HG02763 (cell line): Measurements from ENCODE around the gene SULT6B1.

ENCODE experiments used
- ATAC-seq: cut with Tn5 transposase; IDR thresholded peaks from one replicate; pipeline ENCODE4 v1.9.1; 2021; ENCODE audit warnings: mild to moderate bottlenecking, moderate library complexity; ENCODE audit not compliant: unreplicated experiment

The SULT6B1 gene

GRCh38 chr2:37153224-37153623, 35.2 kb downstream of the SULT6B1 start:
- ATAC-seq, result no peak

- ATAC-seq, result no peak
Measured at GRCh38 chr2:37149626-37150322, 38.7 kb downstream of the SULT6B1 start.

- ATAC-seq, result no peak
Measured at GRCh38 chr2:37148325-37148724, 40.1 kb downstream of the SULT6B1 start.

- no peak for ATAC-seq
Measured at GRCh38 chr2:37146062-37146461, 42.4 kb downstream of the SULT6B1 start.

GRCh38 chr2:37143974-37144373, 44.5 kb downstream of the SULT6B1 start:
- ATAC-seq, result no peak

- ATAC-seq, result no peak
Measured at GRCh38 chr2:37142546-37142945, 45.9 kb downstream of the SULT6B1 start.

GRCh38 chr2:37132914-37133313, 55.6 kb downstream of the SULT6B1 start:
- ATAC-seq, result no peak

GRCh38 chr2:37125416-37125815, 63.1 kb downstream of the SULT6B1 start:
- no peak for ATAC-seq

- ATAC-seq, result no peak
Measured at GRCh38 chr2:37119157-37119556, 69.3 kb downstream of the SULT6B1 start.
